HEK293T (cell line): Measurements from ENCODE around the gene C1QBP.

Source experiments
- ARNT ChIP-seq: fragments of 450-650 bp; IDR thresholded peaks from 2 replicates; pipeline ENCODE4 v1.6.1; 2017; ENCODE audit warnings: mild to moderate bottlenecking
- ELF4 ChIP-seq: fragments of 450-650 bp; IDR thresholded peaks from 2 replicates; pipeline ENCODE4 v1.6.1; 2017; ENCODE audit warnings: antibody characterized with exemption
- FOXA1 ChIP-seq: fragments of 450-650 bp; IDR thresholded peaks from 2 replicates; pipeline ENCODE4 v1.6.1; 2016; ENCODE audit warnings: mild to moderate bottlenecking
- FOXM1 ChIP-seq: fragments of 450-650 bp; IDR thresholded peaks from 2 replicates; pipeline ENCODE4 v1.6.1; 2017; ENCODE audit warnings: mild to moderate bottlenecking, borderline replicate concordance
- HDGF ChIP-seq: fragments of 450-650 bp; IDR thresholded peaks from 2 replicates; pipeline ENCODE4 v1.6.1; 2017; ENCODE audit warnings: antibody characterized with exemption, borderline replicate concordance
- SP1 ChIP-seq: fragments of 450-650 bp; IDR thresholded peaks from 2 replicates; pipeline ENCODE4 v1.6.1; 2017
- SUZ12 ChIP-seq: fragments of 450-650 bp; IDR thresholded peaks from 2 replicates; pipeline ENCODE4 v1.6.1; 2016; ENCODE audit warnings: mild to moderate bottlenecking
- TF ChIP-seq, protein P1 (sequence below): fragments of 450-650 bp; IDR thresholded peaks from 2 replicates; pipeline ENCODE4 v1.6.1; 2016

- TF ChIP-seq HDGF = no peak
- TF ChIP-seq FOXM1 = no peak
- TF ChIP-seq ELF4 = no peak
- no peak for TF ChIP-seq SUZ12
- TF ChIP-seq ARNT = no peak
- TF ChIP-seq FOXA1 = no peak
- TF ChIP-seq, protein P1, sequence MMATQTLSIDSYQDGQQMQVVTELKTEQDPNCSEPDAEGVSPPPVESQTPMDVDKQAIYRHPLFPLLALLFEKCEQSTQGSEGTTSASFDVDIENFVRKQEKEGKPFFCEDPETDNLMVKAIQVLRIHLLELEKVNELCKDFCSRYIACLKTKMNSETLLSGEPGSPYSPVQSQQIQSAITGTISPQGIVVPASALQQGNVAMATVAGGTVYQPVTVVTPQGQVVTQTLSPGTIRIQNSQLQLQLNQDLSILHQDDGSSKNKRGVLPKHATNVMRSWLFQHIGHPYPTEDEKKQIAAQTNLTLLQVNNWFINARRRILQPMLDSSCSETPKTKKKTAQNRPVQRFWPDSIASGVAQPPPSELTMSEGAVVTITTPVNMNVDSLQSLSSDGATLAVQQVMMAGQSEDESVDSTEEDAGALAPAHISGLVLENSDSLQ = no peak
- no peak for TF ChIP-seq SP1
These were observed 47.3 kb downstream of the C1QBP start for GRCh38 chr17:5391678-5392077.
